IPS-20b (cell line): ENCODE data around the gene P3H2.
A peak's percentile ranks its signal among the peaks of the same experiment; 100 is the strongest.

Experiments used
- H3K27ac ChIP-seq: one replicate; pipeline ENCODE4 v1.5.1; 2013; ENCODE audit warnings: low read length
- H3K27me3 ChIP-seq: 2 replicates; pipeline ENCODE4 v1.6.1; 2013; ENCODE audit warnings: mild to moderate bottlenecking, low read length, inconsistent platforms; ENCODE audit not compliant: insufficient read depth
- H3K36me3 ChIP-seq: 2 replicates; pipeline ENCODE4 v1.6.1; 2013; ENCODE audit warnings: low read depth, mild to moderate bottlenecking, inconsistent platforms, low read length, moderate library complexity; ENCODE audit not compliant: insufficient read depth
- H3K4me1 ChIP-seq: 2 replicates; pipeline ENCODE4 v1.6.1; 2013; ENCODE audit warnings: mild to moderate bottlenecking, control low read depth, inconsistent platforms, low read length, moderate library complexity; ENCODE audit not compliant: insufficient read depth
- H3K4me3 ChIP-seq: 2 replicates; pipeline ENCODE4 v1.5.1; 2013; ENCODE audit warnings: mild to moderate bottlenecking, low read length, inconsistent platforms
- H3K9ac ChIP-seq: 2 replicates; pipeline ENCODE4 v1.6.1; 2013; ENCODE audit warnings: low read depth, mild to moderate bottlenecking, inconsistent platforms, low read length, moderate library complexity
- H3K9me3 ChIP-seq: 2 replicates; pipeline ENCODE4 v1.6.1; 2013; ENCODE audit warnings: mild to moderate bottlenecking, low read depth, low read length, inconsistent platforms; ENCODE audit not compliant: insufficient read depth

The P3H2 gene

DNA sequence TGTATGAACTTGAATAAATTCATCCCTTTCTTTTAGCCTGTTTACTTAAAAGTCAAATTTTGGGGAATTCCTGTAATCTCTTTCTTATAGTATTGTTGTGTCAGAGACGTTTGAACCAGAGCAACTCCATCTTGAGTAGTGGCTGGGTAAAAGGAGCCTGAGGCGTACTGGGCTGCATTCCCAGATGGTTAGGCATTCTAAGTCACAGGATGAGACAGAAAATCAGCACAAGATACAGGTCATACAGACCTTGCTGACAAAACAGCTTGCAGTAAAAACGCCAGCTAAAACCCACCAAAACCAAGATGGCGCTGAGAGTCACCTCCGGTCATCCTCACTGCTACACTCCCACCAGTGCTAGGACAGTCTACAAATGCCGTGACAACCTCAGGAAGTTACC, 94.5 kb downstream of the P3H2 start:
- no peaks in the 10 kb centered on the region for H3K27me3 ChIP-seq
- H3K4me1 ChIP-seq: peaks cover 7% of the 10 kb centered on the region
- H3K9ac ChIP-seq: no peak overlapping the region
- no peaks in the 10 kb centered on the region for H3K9me3 ChIP-seq
- no peaks in the 10 kb centered on the region for H3K36me3 ChIP-seq
- H3K27ac ChIP-seq: no peak overlapping the region
- no peak overlapping the region for H3K4me3 ChIP-seq

- no peaks in the 10 kb centered on the region for H3K36me3 ChIP-seq
- H3K27me3 ChIP-seq: no peaks in the 10 kb centered on the region
- no peak overlapping the region for H3K27ac ChIP-seq
- H3K4me1 ChIP-seq: peaks cover 12% of the 10 kb centered on the region
- no peaks in the 10 kb centered on the region for H3K9me3 ChIP-seq
- H3K9ac ChIP-seq: no peak overlapping the region
- H3K4me3 ChIP-seq: no peak overlapping the region
Observed at GRCh38 chr3:190024912-190025311, 95.8 kb downstream of the P3H2 start.

DNA sequence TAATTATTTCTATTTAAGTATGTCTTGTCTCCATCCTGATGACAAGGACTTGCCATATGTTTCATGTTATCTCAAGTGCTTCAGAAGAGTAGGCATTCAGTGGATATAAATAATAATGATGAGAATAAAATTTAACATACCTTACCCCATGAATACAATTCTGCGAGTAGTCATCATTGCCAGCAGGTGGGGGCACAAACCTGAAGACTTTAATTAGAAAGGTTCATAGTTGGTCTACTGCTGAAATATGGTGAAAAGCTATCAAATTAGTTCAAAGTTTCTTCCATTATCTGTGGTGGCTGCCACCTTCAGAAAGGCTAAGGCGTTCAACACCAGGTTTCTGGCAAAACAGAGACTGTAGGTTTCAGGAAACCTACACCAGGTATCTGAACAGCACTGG, 100.9 kb downstream of the P3H2 start:
- Histone ChIP-seq H3K4me3 (no peak overlapping the region), H3K36me3 (no peaks in the 10 kb centered on the region), H3K4me1 (peaks cover 18% of the 10 kb centered on the region), H3K9me3 (no peaks in the 10 kb centered on the region), H3K9ac (no peak overlapping the region), H3K27me3 (no peaks in the 10 kb centered on the region), H3K27ac (no peak overlapping the region)

DNA sequence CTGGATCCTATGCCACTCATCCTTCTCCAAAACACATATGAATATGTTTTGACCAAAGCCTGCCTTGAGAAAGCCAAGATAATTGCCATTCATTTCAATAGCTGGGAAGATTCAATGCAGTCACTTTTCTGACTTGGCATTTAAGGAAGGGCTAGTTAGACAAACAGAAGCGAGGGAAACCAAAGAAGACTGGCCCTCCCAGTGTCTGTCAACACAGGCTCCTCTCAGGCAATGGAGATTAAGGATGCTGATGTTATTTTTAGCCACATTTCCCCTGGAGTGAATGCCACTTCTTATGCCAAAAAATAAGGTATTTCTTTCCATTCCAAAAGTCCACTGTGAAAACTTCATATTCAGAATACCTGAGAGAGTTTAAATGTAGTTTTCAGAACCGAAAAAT, 101.7 kb downstream of the P3H2 start:
- no peaks in the 10 kb centered on the region for H3K36me3 ChIP-seq
- peaks cover 24% of the 10 kb centered on the region for H3K4me1 ChIP-seq
- H3K9ac ChIP-seq: no peak overlapping the region
- H3K27me3 ChIP-seq: no peaks in the 10 kb centered on the region
- H3K4me3 ChIP-seq: no peak overlapping the region
- H3K27ac ChIP-seq: no peak overlapping the region
- no peaks in the 10 kb centered on the region for H3K9me3 ChIP-seq

- no peak overlapping the region for H3K27ac ChIP-seq
- H3K36me3 ChIP-seq: no peaks in the 10 kb centered on the region
- no peak overlapping the region for H3K9ac ChIP-seq
- no peaks in the 10 kb centered on the region for H3K9me3 ChIP-seq
- H3K4me1 ChIP-seq: peaks cover 30% of the 10 kb centered on the region
- no peak overlapping the region for H3K4me3 ChIP-seq
- no peaks in the 10 kb centered on the region for H3K27me3 ChIP-seq
Observed at GRCh38 chr3:190018460-190018859, 102.2 kb downstream of the P3H2 start.

- Histone ChIP-seq H3K9me3 (no peaks in the 10 kb centered on the region), H3K36me3 (no peaks in the 10 kb centered on the region), H3K4me1 (peaks cover 37% of the 10 kb centered on the region), H3K27ac (no peak overlapping the region), H3K9ac (no peak overlapping the region), H3K27me3 (no peaks in the 10 kb centered on the region), H3K4me3 (no peak overlapping the region)
Observed at GRCh38 chr3:190017521-190018288, 103.0 kb downstream of the P3H2 start.

- no peaks in the 10 kb centered on the region for H3K27me3 ChIP-seq
- H3K4me1 ChIP-seq: peaks cover 45% of the 10 kb centered on the region
- H3K36me3 ChIP-seq: no peaks in the 10 kb centered on the region
- no peak overlapping the region for H3K4me3 ChIP-seq
- no peak overlapping the region for H3K9ac ChIP-seq
- H3K27ac ChIP-seq: no peak overlapping the region
- no peaks in the 10 kb centered on the region for H3K9me3 ChIP-seq
Observed at GRCh38 chr3:190016966-190017365, 103.7 kb downstream of the P3H2 start.

GRCh38 chr3:190014940-190015339, 105.8 kb downstream of the P3H2 start:
- H3K4me1 ChIP-seq: peaks cover 52% of the 10 kb centered on the region
- H3K27me3 ChIP-seq: no peaks in the 10 kb centered on the region
- no peak overlapping the region for H3K27ac ChIP-seq

DNA sequence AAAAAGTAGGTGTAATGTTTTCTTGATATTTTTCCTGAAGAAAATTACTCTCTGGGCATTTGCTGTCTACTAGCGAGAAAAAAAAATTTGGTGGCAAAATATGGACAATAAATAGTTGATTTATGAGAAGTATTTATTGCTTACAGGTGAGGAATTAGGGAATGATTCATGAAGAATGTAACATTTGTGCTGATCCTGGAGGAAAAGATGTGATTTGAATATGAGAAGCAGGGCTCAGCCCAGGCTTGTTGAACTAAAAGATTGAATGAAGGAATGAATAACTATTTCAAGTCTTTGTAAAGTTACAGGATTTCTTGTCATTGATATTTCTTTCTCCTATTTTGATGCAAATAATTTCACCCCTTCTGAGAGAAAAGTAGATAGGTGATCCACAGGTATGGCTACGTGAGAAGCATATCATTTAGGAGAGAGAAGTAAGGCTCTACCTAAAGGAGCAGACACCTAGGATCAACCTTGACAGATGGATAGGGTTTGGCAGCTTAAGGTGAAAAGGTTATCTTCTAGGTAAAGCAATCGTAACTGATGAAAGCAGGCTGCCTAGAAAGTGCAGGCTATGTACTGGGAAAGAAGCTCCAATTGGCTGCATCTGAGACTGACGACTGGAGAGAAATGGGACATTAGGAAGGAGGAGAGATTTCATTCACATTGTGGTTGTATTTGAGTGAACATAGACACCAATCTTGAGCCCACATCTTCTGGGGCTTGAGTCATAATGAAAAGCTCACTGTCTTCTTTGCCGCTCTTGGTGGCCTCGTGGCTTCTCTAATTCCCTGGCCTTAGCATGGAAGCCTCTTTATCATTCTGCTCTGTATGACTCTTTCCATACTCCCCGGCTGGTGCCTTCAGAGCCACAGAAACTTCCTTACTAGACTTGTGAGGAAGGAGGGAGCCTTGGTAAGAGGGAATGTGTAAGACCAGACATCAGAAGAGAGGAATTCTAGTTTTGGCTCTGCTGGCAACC, 106.5 kb downstream of the P3H2 start:
- peak overlapping the region; percentile 2; the same call in 1 of the 2 replicates for H3K9ac ChIP-seq
- H3K27ac ChIP-seq: peak overlapping the region; percentile 34
- H3K27me3 ChIP-seq: no peaks in the 10 kb centered on the region
- H3K36me3 ChIP-seq: no peaks in the 10 kb centered on the region
- H3K9me3 ChIP-seq: no peaks in the 10 kb centered on the region
- peaks cover 52% of the 10 kb centered on the region for H3K4me1 ChIP-seq
- H3K4me3 ChIP-seq: peak overlapping the region; percentile 4; the same call in 1 of the 2 replicates

More at GRCh38 chr3:190014940-190015339, 105.8 kb downstream of the P3H2 start:
- no peaks in the 10 kb centered on the region for H3K36me3 ChIP-seq
- no peaks in the 10 kb centered on the region for H3K9me3 ChIP-seq
- H3K9ac ChIP-seq: no peak overlapping the region
- no peak overlapping the region for H3K4me3 ChIP-seq

DNA sequence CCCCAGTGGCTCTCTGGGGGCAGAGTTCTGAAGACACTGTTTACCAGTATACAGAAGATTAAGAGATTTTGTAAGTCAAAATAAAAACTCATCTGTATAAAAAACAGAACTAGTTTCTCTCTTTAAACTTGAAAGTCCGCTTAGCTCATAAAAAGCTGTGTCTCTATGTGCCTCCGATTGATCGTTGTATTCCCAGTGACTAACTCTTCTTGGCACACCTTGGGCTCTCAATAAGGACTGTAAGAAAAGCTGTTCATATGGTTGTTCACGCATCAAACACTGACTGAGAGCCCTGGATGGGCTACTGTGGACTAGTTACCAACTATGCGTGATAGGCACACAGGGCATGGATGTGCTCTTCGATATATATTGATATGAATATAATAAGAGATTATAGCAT, 107.9 kb downstream of the P3H2 start:
- peak overlapping the region; percentile 16 for H3K27ac ChIP-seq
- no peaks in the 10 kb centered on the region for H3K36me3 ChIP-seq
- no peak overlapping the region for H3K4me3 ChIP-seq
- H3K9me3 ChIP-seq: no peaks in the 10 kb centered on the region
- peak overlapping the region; percentile 62 for H3K9ac ChIP-seq
- H3K27me3 ChIP-seq: no peaks in the 10 kb centered on the region
- peaks cover 52% of the 10 kb centered on the region for H3K4me1 ChIP-seq

- Histone ChIP-seq H3K9ac (peak overlapping the region; percentile 62), H3K36me3 (no peaks in the 10 kb centered on the region), H3K9me3 (no peaks in the 10 kb centered on the region), H3K4me3 (no peak overlapping the region), H3K27ac (peak overlapping the region; percentile 16), H3K4me1 (peaks cover 50% of the 10 kb centered on the region), H3K27me3 (no peaks in the 10 kb centered on the region)
Observed at GRCh38 chr3:190012314-190012782, 108.3 kb downstream of the P3H2 start.
